GM12801 (cell line): ENCODE measurements around the gene PHF2.

Source experiments
- TF ChIP-seq, protein P1 (sequence below): IDR thresholded peaks from one replicate; pipeline ENCODE4 v1.5.1; 2011; ENCODE audit warnings: control low read depth; ENCODE audit not compliant: insufficient read length; ENCODE audit errors: extremely low read depth

Gene PHF2

DNA sequence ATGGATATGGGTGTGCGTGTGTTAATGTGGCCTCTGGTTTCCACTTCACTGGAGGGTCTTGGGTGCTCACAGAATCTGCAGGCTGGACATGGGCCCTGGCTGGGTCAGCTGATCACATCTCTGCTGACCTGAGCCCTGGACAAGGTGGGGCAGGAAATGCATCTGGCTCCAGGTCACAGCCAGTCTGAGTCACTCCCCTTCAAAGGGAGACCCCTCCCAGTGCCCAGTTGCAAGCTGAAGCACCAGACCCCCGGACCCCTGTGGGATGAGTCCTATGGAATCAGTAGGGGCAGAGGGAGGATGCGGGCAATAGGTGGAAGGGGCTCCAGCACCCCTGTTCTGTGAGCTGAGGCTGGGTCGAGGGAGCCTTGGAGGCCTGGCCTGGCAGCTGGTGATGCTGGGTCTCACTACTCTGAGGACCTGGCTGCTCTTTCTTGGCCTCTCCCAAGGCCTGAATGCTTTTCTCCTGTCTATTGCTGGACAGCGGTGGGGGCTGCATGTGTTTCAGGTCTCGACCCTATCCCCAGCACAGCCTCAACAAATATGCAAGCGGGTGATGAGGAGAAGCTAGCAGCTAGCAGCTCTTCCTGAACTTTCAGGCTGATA lies 54.5 kb downstream of the PHF2 start:
- TF ChIP-seq, protein P1, sequence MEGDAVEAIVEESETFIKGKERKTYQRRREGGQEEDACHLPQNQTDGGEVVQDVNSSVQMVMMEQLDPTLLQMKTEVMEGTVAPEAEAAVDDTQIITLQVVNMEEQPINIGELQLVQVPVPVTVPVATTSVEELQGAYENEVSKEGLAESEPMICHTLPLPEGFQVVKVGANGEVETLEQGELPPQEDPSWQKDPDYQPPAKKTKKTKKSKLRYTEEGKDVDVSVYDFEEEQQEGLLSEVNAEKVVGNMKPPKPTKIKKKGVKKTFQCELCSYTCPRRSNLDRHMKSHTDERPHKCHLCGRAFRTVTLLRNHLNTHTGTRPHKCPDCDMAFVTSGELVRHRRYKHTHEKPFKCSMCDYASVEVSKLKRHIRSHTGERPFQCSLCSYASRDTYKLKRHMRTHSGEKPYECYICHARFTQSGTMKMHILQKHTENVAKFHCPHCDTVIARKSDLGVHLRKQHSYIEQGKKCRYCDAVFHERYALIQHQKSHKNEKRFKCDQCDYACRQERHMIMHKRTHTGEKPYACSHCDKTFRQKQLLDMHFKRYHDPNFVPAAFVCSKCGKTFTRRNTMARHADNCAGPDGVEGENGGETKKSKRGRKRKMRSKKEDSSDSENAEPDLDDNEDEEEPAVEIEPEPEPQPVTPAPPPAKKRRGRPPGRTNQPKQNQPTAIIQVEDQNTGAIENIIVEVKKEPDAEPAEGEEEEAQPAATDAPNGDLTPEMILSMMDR = no peak

DNA sequence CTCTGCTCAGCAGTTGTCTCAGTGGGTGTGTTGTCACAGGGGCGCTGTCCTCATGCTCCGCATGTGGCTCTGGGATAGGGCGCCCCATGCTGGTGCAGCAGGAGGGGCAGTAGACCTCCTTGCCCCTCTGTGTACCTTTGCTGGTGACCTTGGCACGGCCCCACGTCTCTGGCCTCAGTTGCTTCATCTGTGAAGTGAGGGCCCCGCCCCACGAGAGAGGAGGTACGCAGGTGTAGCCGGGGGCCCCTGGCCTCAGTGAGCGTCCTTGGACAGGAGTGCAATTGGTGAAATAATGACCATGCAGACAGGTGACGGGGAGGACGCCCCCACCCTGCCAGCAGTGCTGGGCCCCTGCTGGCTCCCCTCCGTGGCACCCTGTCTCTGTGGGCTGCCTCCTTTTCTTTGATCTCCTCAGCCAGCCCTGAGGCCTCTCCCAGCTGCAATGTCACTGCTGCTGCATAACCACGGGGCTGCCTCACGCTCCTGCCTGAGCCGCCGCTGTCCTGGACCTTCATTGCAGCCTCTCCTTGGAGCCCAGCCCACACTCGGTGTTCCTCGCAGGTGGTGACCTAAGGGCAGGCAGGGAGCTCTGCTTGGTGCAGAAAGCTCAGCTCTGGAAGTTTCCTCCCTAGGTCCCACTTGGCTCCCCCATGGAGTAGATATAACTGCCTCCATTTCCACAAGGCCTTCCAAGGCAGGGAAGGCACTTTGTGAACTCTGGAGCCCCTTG lies 57.3 kb downstream of the PHF2 start:
- TF ChIP-seq, protein P1 = no peak

DNA sequence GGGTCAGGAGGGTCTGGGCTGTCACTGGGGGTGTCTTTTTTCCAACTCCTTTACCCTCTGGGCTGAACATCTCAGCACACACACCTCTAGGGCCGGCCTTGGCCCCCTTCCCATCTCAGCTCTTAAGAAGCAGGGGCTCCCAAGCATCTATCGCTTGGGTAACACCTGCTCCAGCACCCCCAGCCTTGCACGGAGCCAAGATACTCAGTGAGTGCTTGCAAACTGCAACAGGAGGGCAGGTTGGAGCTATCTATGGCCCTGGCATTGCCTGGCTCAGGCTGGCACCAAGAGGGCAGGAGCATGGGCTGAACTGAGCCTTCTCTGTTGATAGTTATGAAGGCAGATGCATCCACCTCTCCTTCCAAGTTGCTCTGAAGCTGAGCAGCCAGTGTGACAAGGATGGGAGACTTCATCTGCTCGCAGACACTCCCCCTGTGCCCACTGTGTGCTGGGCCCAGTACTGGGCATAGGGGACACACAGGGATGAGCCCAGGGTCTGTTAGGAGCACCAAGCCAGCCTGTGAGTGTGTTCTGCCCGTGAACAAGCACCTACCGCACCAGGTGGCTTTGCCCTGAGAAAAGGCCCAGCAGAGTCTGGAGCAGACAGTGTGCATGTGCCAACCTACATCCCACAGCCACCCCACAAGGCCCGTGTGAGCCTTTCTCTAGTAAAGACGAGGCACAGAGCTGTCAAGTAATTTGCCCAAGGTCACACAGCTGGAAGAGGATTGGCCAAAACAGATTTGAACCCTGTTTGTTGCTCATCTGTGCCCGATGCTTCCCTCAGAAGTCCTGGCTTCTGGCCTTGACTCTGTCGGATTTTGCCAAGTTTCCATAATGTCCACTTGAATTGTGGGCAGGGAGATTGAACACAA lies 58.2 kb downstream of the PHF2 start:
- TF ChIP-seq, protein P1 = no peak

DNA sequence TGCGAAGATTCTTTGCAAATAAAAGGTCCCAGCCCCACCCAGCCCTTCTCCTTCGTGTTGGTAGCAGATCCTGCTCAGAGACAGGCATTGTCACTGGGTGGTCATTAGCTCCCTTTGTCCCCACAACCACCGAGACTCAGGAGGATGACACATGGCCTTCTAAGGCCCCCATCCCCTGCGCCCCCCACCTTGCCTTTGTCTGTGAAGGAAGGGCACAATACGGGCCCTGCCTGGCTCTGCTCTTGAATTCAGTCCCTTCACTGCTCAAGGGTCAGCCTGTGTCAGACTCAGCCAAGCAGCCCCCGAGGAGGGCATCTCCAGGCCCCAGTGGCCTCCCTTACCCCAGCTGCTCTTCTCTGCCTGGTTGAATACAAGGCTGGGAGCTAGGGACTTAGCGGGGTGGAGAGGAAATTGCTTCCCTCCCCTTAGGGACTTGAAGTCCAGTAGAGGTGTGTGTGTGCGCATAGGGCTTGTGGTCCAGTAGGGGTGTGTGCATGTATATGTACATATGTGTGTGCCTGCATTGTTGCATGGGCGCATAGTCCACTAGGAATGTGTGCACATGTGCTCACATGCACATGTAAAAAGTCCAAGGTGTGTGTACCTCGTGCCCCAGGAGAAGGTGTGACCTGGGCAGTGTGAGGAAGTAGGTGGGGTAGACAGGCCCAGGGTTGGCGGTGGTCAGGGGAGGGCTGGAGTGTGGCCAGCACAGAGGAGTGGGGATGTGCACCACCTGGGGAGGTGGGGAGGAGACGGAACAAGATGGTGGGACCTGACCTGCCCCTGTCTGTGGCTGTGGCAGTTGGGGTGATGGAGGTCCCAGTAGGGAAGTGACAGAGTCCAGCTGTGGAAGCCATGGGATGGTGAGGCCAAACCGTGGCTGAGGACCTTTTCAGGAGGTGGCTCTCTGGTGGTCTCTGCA lies 59.1 kb downstream of the PHF2 start:
- TF ChIP-seq, protein P1 = no peak

DNA sequence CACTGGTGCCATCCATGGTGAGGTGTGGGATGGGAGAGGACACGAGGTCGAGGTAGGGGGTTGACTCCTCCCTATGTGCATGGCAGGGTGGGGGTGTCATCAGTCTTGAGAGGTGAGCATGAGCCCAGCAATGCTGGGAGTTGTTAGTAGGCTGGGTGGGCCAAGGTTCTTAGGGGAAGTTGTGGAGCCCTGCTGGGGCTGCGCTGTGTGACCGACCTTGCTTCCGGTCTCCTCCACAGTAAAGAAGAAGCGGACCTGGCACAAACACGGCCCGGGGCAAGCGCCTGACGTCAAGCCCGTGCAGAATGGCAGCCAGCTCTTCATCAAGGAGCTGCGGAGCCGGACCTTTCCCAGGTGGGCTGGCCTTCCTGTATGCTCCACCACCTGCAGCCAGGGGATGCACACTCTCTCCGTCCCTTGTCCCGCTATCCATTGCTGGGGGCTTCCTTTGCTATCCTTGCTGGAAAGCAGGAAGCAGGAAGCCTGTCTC lies 59.8 kb downstream of the PHF2 start:
- TF ChIP-seq, protein P1 = no peak

DNA sequence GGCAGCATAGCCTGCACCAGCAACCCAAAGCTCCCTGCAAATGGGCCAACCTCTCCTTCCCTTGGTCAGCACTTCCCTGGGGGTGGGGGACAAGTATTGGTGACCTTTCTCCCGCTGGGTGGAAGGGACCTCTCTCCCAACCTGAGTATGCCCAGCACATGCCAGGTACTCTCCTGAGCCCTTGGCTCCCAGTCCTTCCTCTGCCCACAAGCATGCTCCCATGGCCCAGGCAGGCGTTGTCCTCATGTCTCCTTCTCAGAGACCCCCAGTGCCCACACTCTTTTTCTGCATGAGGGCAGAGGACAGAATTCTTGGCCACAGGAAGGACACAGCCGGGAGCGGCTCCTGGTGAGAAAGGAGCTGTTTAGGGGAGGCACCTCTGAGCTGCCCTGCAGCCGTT lies 60.3 kb downstream of the PHF2 start:
- TF ChIP-seq, protein P1 = no peak

DNA sequence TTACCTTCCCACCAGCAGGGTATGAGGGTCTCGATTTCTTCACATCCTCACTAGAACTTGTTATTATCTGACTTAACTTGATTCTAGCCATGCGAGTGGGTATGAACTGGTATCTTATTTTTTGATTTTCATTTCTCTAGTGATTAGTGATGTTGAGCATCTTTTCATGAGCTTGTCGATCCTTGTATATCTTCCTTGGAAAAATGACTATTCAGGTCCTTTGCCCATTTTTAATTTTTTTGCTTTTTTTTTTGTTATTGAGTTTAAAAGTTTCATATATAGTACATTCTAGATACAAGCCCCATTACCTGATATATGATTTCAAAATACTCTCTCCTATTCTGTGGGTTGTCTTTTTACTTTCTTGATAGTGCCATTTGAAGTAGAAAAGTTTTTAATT lies 61.5 kb downstream of the PHF2 start:
- TF ChIP-seq, protein P1 = no peak
